Hepatocyte (in vitro differentiated cells): ENCODE measurements around the gene VWA2. TPM values are rescaled to one million over a fixed set of nuclear protein-coding genes. Genes with fewer than 3 reads are reported as not detected.
A peak's percentile ranks its signal among the peaks of the same experiment; 100 is the strongest.

Experiments used
- DNase-seq: peaks from one replicate; pipeline ENCODE4 v3.0.0-alpha.2; 2016; ENCODE audit warnings: low spot score
- H2AFZ ChIP-seq: fragments of 200-600 bp; sonication (generic); 2 replicates; pipeline ENCODE4 v1.6.0; 2016; ENCODE audit warnings: antibody characterized with exemption, mild to moderate bottlenecking
- H3K27ac ChIP-seq: fragments of 200-600 bp; sonication (generic); 2 replicates; pipeline ENCODE4 v1.5.1; 2016; ENCODE audit warnings: mild to moderate bottlenecking
- H3K27me3 ChIP-seq: fragments of 200-600 bp; sonication (generic); 2 replicates; pipeline ENCODE4 v1.6.1; 2016
- H3K36me3 ChIP-seq: fragments of 200-600 bp; sonication (generic); replicated peaks from 2 replicates; pipeline ENCODE4 v1.5.1; 2016; ENCODE audit warnings: low read depth; ENCODE audit not compliant: insufficient read depth
- H3K4me1 ChIP-seq: fragments of 200-600 bp; sonication (generic); 2 replicates; pipeline ENCODE4 v1.5.1; 2016; ENCODE audit warnings: mild to moderate bottlenecking, moderate library complexity; ENCODE audit not compliant: insufficient read depth
- H3K4me2 ChIP-seq: fragments of 200-600 bp; sonication (generic); 2 replicates; pipeline ENCODE4 v1.6.0; 2016
- H3K4me3 ChIP-seq: fragments of 200-600 bp; sonication (generic); 2 replicates; pipeline ENCODE4 v1.5.1; 2016; ENCODE audit warnings: mild to moderate bottlenecking
- H3K79me2 ChIP-seq: fragments of 200-600 bp; sonication (generic); 2 replicates; pipeline ENCODE4 v1.6.0; 2017; ENCODE audit warnings: mild to moderate bottlenecking
- H3K9me2 ChIP-seq: fragments of 200-600 bp; sonication (generic); replicated peaks from 2 replicates; pipeline ENCODE4 v1.6.0; 2017; ENCODE audit warnings: mild to moderate bottlenecking; ENCODE audit not compliant: insufficient read depth
- H3K9me3 ChIP-seq: fragments of 200-600 bp; sonication (generic); 2 replicates; pipeline ENCODE4 v1.5.1; 2016; ENCODE audit warnings: low read depth, mild to moderate bottlenecking
- H4K20me1 ChIP-seq: fragments of 200-600 bp; sonication (generic); 2 replicates; pipeline ENCODE4 v1.6.0; 2016; ENCODE audit warnings: mild to moderate bottlenecking; ENCODE audit not compliant: insufficient read depth, poor library complexity, severe bottlenecking
- CTCF ChIP-seq: fragments of 200-600 bp; sonication (generic); IDR thresholded peaks from 2 replicates; pipeline ENCODE4 v1.5.1; 2016; ENCODE audit warnings: antibody characterized with exemption, mild to moderate bottlenecking; ENCODE audit not compliant: poor library complexity
- EZH2 ChIP-seq: fragments of 200-600 bp; sonication (generic); IDR thresholded peaks from 2 replicates; pipeline ENCODE4 v1.6.1; 2016; ENCODE audit warnings: antibody characterized with exemption, mild to moderate bottlenecking, borderline replicate concordance
- EZH2phosphoT487 ChIP-seq: fragments of 200-600 bp; sonication (generic); IDR thresholded peaks from one replicate; pipeline ENCODE4 v1.6.1; 2018; ENCODE audit warnings: antibody characterized with exemption, mild to moderate bottlenecking, low read depth, moderate library complexity; ENCODE audit not compliant: unreplicated experiment, severe bottlenecking
- WGBS: methylation state at CpG from one replicate; pipeline ENCODE4 v1.1.6; 2016; ENCODE audit warnings: low lambda C conversion rate; ENCODE audit errors: missing lambda C conversion rate; 5-methylcytosine and 5-hydroxymethylcytosine counted together
- polyA plus RNA-seq: library from polyadenylated mRNA; unstranded; fragments of >200 nt; fragmentation: Nextera tagmentation; extraction: Ambion mirVana; gene quantifications from 2 replicates; pipeline ENCODE4 v1.2.1, GENCODE V29; 2016
- total RNA-seq: library from RNA; depleted of rRNA; stranded (reverse); fragments of >200 nt; gene quantifications from 2 replicates; pipeline ENCODE4 v1.2.3, GENCODE V29; 2014

Gene VWA2
- total and polyA plus RNA-seq, 2 experiments from 2014 or later, result 6.3 to 12.3 TPM

GRCh38 chr10:114316744-114317143 is 77.7 kb downstream of the VWA2 start:
- H3K36me3 ChIP-seq, result no peaks in the 10 kb centered on the region
- no peaks in the 10 kb centered on the region for H3K79me2 ChIP-seq
- H3K4me3 ChIP-seq, result no peak overlapping the region
- 88% methylated on average over 5 of the region's 5 CpGs for WGBS
- peaks cover 4% of the 10 kb centered on the region for H3K4me1 ChIP-seq
- H3K4me2 ChIP-seq, result no peak overlapping the region
- TF ChIP-seq EZH2 (no peak), EZH2phosphoT487 (no peak), CTCF (no peak)
- no peak for DNase-seq
- no peaks in the 10 kb centered on the region for H3K27me3 ChIP-seq
- no peaks in the 10 kb centered on the region for H4K20me1 ChIP-seq
- H2AFZ ChIP-seq, result no peak overlapping the region
- no peaks in the 10 kb centered on the region for H3K9me2 ChIP-seq
- no peaks in the 10 kb centered on the region for H3K9me3 ChIP-seq
- H3K27ac ChIP-seq, result no peak overlapping the region

GRCh38 chr10:114319406-114320248 is 80.6 kb downstream of the VWA2 start:
- WGBS, result 95% methylated on average over 18 of the region's 18 CpGs
- Histone ChIP-seq H3K27ac (no peak overlapping the region), H4K20me1 (no peaks in the 10 kb centered on the region), H3K79me2 (no peaks in the 10 kb centered on the region), H3K9me3 (no peaks in the 10 kb centered on the region), H3K36me3 (no peaks in the 10 kb centered on the region), H3K4me3 (no peak overlapping the region), H3K9me2 (no peaks in the 10 kb centered on the region), H3K27me3 (no peaks in the 10 kb centered on the region), H3K4me2 (no peak overlapping the region), H2AFZ (no peak overlapping the region), H3K4me1 (peaks cover 13% of the 10 kb centered on the region)
- DNase-seq, result no peak
- TF ChIP-seq CTCF, result no peak
- TF ChIP-seq EZH2phosphoT487, result no peak

DNA sequence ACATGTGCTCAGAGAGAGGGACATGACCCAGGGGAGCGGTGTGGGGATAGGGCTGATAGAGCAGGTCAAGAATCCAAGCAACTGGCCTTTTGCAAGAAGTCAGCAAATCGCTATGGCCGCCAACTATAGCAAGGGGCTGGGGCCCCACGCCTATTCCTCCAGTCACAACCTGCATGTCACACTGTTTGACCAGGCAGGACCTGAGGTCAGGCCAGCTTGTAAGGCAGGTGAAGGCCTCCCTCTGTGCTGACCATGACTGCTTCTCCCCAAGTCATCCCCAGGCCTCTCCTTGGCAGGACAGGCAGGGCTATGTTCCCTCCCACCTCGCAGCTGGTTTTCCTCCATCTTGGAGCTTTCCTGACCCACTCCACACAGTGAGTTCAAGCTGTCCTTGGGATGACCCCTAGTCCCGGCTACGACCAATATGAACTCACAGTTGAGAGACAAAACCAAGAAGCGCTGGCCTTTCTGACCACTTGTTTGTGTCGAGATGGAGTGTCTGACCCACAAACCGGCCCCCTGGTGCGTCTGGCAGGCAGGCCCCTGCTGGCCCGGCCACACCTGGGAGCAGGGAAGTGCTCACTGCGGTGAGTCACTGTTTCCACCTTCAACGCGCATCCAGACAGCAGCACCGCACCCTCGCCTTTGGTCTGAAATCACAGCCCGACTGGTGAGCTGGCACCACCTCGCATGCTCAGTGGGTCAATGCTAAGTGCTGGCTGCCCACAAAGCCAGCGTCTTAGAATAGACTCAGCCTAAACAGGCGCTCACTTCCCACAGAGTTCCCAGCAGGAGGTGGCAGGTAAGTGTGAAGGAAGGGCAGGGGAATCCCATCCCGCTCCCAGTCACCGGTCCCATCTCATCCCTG is 81.4 kb downstream of the VWA2 start:
- 82% methylated on average over 23 of the region's 23 CpGs for WGBS
- Histone ChIP-seq H3K9me3 (no peaks in the 10 kb centered on the region), H3K4me3 (no peak overlapping the region), H2AFZ (no peak overlapping the region), H4K20me1 (no peaks in the 10 kb centered on the region), H3K4me1 (peaks cover 13% of the 10 kb centered on the region), H3K9me2 (no peaks in the 10 kb centered on the region), H3K27me3 (no peaks in the 10 kb centered on the region), H3K79me2 (no peaks in the 10 kb centered on the region), H3K4me2 (no peak overlapping the region), H3K27ac (no peak overlapping the region), H3K36me3 (no peaks in the 10 kb centered on the region)
- TF ChIP-seq EZH2phosphoT487 (no peak), CTCF (no peak), EZH2 (no peak)
- DNase-seq, result peak; percentile 61
